Inferior parietal cortex (tissue), 1 donor: ENCODE data around the gene SYT9.
"Not testable (repeated sequence)": the region's sequence is repeated elsewhere in the genome, so short reads cannot be mapped to it uniquely, and the experiment has no call there.

Experiments used
- DNase-seq: peaks from one replicate; pipeline ENCODE4 v3.0.0-alpha.2; 2016; ENCODE audit errors: extremely low spot score

SYT9 gene

DNA sequence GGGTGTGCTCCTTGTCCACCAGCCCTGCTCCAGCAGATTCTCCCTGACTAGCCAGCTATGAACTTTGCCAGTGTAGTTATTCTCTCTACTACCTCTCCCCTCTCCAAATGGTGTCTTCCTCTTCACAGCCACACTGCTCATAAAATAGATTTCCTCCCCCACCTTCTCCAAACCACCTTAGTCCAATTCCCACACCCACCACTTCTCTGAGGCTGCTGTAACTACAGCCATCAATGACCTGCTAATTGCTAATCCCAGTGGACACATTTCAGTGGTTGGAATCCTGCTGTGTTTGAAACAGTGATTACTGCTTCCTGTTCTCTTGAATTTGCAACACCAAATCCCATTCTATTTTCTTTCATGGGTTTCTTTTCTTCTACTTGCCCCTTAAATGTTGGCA lies 23.4 kb downstream of the SYT9 start:
- no peak for DNase-seq

DNA sequence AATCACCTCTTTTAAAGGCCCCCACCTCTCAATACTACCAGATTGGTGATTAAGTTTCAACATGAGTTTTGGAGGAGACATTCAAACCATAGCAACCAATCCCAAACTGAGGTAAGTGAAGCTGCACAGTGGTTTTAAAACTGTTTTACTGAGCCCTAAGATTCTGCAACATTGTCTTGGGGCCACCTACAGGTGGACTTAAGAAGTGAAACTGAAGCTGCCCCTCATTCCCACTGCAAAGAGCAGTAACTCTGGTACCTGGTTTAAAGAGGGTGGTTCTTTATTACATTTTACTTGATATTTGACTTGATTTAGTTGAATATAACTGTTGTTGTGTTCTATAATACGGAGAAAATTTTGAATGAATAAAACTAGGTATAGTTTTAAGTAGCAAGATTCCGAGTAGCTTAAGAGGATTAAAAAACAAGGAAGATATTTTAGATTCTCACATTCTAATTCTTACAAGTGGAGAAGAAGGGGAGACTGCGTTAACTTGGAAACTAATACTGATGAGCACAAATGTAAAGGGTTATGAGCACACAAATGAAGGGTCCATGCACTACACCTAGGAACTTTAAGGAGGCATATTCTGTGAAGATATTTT lies 26.7 kb downstream of the SYT9 start:
- DNase-seq = no peak

GRCh38 chr11:7279676-7280075 lies 28.0 kb downstream of the SYT9 start:
- no peak for DNase-seq

DNA sequence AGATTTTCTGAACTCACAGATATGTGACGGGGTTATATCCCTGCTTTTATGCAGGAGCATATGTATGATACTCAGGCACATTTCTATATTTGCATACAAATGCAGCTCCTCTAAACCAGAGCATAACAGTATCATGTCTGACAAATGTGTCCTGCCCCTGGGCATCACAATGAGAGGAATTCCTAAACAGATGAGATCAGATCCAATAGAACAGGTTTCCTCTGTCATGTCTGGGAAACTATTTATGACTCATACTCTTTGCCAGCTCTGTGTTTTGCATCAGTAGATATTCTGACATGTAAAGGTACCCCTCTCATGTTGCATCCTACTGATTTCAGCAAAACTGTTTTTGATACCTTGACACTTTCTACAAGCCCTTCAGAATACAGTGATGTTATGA lies 29.4 kb downstream of the SYT9 start:
- no peak for DNase-seq

GRCh38 chr11:7281809-7282208 lies 30.1 kb downstream of the SYT9 start:
- DNase-seq = no peak

DNA sequence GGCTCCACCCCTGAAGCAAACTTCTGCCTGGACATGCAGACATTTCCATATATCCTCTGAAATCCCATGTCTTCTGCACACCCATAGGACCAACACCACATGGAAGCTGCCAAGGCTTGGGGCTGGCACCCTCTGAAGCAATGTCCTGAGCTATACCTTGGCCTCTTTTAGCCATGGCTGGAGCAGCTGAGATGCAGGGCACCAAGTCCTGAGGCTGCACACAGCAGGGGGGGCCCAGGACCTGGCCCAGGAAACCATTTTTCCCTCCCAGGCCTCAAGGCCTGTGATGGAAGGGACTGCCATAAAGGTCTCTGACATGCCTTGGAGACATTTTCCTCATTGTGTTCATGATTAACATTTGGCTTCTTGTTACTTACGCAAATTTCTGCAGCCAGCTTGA lies 34.5 kb downstream of the SYT9 start:
- no peak for DNase-seq

DNA sequence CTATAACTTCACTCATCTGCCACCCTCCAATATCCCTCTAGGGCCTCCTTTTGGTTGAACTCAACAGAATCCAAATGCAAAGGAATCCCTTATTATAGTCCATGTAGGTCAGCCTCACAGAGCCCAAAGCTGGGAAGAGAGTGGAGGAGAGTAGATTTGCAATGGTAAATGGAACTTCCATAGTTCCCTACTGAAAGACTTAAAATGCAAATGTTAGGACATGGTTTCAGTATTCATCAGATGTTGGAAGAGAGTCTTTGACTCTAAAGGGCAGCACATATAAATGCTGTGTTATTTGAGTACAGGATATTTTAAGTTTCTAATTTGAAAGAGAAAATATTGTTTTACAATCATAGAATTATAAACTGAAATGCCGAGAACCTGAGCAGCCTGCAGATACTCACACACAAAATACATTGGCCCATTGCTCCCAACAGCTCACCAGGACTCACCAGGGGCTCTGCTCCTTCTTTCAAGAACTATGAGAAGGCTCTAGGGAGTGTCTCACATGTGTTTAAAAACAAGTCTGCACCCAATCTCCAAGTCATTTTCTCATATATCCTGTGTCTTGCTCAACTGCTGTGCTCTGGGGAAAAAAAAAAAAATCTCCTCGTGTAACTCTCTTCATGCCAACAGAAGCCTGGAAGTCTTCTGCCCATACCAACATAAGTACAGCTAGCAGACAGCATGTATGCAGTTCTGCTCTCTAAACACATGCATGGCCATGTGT lies 39.6 kb downstream of the SYT9 start:
- DNase-seq = no peak

DNA sequence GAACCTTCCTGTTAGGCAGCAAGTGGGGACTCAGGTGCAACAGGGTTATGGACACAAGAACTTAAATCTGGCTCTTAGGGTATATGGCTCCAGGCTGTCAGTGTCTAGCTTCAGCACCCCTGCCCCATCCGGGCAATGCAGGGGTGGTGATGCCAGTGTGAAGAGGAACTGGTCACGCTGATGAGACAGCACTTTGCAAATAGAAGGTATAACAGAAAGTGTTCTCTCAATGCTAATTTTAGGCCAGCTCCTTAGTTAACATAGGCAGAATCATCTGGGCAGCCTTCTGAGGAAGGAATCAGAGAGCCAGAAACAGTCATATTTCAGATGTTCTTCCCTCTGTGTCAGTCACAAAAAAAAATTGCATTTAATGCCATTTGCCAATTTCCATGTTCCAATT lies 41.2 kb downstream of the SYT9 start:
- no peak for DNase-seq

DNA sequence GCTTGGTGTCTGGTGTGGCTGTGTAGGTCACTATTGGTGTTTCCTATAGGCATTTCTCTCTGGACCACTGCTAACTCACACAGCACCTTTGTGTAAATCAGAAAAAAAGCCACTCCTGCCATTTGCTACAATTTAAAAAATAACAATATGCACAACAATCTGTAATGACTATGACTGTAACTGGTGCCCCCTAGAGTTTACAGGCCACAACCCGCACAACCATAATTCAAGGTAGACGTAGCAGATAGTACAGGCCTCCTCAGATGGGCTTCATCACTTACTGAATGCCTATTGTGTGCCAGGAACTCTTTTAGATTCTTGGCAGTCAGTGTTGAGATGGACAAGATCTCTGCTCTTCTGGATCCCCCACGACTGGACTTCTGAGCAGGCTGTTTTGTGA lies 47.7 kb downstream of the SYT9 start:
- DNase-seq = no peak

DNA sequence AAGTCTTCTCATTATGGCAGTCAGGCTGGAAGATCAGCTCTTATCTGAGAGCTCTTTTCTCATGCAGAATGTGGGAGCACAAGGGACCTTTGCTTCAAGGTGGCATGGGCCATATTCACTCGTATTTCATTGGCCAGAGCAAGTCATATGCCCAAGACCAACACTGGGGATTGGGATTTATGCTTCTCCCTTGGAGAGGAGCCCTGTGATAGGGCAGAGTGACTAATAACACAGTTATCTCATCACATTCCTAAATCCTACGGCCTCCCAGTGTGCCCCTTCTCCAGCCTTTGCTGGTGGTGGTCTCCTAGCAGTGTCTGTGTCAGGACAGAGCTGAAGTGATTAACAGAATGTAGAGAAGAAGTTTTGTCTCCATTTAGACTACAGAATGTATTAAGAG lies 48.6 kb downstream of the SYT9 start:
- DNase-seq = no peak

DNA sequence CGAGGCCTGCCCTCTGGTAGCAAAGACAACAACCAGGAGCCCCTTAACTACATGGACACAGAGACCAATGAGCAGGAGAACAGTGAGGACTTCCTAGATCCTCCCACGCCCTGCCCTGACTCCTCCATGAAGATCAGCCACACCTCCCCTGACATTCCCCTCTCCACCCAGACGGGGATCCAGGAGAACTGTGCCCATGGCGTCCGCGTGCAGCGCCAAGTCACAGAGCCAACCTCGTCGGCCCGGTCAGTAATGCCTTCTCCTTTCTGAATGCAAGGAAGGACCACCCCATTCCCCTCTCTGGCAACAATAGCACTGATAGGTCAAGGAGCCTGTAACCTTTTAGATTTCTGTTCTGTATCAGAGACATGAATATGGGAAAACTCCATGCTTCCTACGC lies 51.4 kb downstream of the SYT9 start:
- DNase-seq = no peak

- no peak for DNase-seq
These were observed 55.2 kb downstream of the SYT9 start for GRCh38 chr11:7306900-7307299.

GRCh38 chr11:7307836-7308235 lies 56.1 kb downstream of the SYT9 start:
- DNase-seq = no peak

DNA sequence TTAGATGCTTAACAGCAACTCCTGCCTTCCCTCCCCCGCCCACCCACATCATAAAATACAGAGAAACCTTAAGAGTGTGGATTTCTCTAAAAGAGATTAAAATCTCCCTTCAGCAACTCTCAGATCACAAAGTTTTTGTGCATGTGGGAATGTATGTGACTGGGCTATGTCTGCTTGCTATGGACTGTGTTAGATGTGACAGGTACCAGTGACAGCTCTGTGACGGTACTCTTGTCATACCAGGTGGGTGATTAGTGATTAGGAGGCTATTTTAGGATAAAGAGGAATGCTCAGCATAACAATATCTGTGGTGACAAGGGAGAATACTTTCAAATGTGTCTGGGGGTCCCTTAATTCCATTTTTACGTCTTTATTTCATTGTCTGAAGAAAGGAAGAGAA lies 60.2 kb downstream of the SYT9 start:
- DNase-seq = no peak

DNA sequence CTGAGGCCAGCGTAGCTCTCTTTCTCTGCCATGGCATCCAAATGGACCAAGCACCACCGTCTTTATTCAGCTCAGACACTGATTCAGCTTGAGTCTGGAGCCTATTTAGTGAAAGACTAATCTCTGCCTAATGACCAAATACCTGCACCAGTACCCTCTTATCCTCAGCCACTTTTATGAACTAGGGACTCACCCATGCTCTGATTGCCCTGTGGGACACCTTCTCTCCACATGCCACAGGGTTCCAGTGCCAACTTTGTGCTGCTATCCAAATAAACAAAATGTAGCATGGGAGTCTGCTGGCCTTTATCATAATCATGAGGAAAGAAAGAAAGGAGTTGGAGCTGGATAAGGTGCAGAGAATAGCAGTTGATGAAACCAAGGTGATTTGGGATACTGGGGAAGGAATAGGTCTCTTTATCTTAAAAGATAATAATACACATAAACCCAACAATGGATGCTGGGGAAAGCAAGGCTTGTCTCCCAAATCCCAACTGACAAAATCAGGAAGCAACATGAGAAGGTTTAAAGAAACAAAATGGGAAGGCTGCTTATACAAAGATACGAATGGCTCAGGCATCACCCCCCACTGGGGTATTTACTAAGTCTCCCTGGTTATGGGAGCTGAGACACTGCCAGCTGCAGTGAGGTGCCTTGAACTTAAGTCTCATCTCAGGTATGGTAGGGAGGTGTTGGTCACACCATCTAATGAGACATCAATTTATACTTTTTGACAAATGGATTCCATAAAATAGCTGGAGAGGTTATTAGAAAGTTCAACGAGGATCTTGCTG lies 63.3 kb downstream of the SYT9 start:
- no peak for DNase-seq

GRCh38 chr11:7319501-7319900 lies 67.8 kb downstream of the SYT9 start:
- no peak for DNase-seq

DNA sequence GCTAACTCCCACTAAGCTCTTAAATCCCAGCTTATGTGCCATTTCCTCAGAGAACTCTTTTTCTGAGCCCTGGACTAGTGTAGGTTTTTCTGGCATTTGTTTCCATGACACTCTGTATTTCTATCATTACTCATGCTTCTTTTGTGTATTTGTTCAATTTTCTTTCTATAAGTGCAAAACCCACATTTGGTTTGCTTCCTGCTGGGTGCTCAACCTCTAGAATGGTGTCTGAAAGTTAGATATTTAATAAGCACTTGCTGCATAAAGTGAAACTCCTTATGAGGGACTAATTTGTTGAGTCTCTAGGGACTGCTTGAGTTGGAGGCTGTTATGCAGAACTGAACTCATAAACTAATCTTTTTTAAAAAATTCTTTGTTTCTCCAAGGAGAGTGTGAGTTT lies 68.6 kb downstream of the SYT9 start:
- no peak for DNase-seq

DNA sequence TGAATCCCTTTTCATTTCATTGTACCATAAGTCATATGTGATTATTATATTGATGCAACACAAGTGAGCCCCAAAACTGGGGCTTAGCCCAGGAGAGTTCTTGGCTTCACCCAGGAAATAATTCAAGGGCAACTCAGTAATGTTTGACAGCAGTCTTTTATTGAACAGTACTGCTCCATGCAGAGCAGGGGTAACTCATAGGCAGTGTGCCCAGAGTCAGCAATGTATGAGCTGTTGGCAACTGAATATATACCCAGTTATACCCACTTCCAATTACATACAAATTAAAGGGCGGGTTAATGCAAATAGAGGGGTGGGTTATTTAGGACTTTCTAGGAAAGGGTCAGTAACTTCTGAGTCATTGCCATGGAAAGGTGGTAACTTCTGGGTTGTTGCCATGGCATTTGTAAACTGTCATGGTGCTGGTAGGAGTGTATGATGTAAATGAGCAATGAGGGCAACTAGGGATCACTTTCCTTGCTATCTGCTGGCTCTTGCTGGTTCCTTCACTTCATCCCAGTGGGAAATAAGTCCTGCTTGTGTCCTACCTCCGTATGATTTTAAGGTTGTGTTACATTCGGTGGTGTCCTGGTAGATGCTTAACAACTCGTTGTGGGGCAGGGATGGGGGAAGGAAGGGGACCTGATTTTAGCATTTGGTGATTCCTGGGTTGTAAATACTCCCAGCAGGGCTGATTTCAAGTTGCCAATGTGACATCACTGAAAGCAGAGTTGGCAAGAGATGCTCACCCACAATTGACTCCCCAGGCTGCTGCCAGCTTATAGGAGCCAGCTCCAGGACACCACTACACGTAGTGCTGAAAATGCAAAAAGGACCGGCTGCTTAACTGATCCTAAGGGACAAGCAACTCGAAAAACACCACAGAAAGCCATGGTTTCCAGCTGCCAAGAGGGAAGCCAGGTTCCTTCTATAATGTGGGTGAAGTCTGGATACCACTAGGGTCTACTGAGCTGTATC lies 70.1 kb downstream of the SYT9 start:
- no peak for DNase-seq

DNA sequence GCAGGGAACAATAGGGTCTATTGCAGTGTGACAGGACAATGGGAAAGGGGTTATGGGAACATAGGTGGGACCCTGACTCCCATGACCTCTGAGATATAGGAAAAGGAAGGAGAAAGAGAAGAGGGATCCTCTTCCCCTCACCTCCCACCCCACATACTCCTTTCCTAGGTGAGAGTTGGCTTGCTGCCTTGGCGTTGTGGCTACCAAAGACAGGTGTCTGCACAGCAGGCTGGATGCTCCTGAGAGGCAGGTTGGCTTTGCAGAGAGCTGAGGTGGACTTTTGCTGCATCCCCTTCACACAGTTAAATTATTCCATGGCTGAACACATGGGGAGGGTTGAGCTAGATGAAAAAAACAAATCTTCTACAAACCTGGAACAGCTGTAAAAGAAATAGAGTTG lies 80.7 kb downstream of the SYT9 start:
- no peak for DNase-seq

DNA sequence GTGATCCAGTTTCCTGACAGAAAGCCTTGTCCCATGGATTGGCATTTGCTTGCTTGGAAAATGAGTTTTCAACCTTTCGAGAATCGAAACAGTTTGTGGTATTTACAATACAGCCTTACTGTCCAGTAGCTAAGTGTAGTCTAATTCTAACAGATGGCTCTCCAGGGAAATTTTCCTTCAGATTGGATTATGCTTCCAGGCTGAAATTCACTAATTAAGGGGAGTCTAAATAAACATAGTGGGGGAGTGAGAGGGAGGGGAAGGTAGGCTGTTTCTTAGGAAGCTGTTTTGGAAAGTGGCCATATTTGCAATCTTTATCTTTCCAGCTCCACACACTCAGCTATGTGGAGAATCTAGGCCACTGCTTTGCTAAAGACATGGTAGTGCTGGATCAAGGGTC lies 81.3 kb downstream of the SYT9 start:
- DNase-seq = no peak

DNA sequence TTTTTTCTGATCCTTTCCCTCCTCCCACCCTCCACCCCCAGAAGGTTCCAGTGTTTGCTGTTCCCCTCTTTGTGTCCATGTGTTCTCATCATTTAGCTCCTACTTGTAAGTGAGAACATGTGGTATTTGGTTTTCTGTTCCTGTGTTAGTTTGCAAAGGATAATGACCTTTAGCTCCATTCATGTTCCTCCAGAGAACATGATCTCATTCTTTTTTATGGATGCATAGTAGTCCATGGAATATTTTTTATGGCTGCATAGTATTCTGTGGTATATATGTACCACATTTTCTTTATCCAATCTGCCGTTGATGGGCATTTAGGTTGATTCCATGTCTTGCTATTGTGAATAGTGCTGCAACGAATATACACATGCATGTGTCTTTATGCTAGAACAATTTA lies 83.7 kb downstream of the SYT9 start:
- not testable (repeated sequence) for DNase-seq

DNA sequence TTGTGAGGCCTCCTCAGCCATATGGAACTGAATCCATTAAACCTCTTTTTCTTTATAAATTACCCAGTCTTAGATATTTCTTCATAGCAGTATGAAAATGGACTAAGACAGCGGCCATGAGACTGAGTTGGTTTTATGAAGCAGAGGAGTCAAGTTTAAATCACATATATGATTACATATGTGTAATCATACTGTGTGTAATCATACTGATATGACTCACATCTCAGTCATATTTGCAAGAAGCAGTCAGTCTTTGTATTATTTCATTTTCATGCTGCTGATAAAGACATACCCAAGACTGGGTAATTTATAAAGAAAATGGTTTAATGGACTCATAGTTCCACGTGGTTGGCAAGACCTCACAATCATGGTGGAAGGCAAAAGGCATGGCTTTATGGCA lies 89.8 kb downstream of the SYT9 start:
- no peak for DNase-seq
